ENCODE results near the gene BCAS3.
"Not testable (repeated sequence)": the region's sequence is repeated elsewhere in the genome, so short reads cannot be mapped to it uniquely, and the experiment has no call there.

The BCAS3 gene

DNA sequence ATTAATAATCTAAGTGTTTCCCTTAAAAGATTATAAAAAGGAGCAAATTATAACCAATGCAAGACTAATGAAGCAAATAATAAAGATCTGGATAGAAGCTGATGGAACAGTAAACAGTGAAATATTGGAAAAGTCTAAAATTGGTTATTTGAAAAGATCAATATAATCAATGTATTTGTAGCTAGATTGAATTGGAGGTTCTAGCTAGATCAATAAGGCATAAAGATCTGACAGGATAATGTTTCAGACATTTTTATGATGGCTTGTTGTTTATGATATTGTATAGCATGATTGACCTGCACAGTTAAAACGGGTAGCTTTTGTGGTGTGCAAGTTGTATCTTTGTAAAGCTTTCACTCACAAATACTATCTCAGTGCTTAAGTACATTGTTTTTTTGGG lies 245.3 kb downstream of the BCAS3 start:
- Histone ChIP-seq H3K9me3 (ENCODE audit: control insufficient read depth, low read length) (no peaks in the 10 kb centered on the region), H3K4me1 (ENCODE audit: control insufficient read depth, insufficient read depth, low read length) (no peaks in the 10 kb centered on the region), H3K4me3 (ENCODE audit: low read length) (no peak overlapping the region)

DNA sequence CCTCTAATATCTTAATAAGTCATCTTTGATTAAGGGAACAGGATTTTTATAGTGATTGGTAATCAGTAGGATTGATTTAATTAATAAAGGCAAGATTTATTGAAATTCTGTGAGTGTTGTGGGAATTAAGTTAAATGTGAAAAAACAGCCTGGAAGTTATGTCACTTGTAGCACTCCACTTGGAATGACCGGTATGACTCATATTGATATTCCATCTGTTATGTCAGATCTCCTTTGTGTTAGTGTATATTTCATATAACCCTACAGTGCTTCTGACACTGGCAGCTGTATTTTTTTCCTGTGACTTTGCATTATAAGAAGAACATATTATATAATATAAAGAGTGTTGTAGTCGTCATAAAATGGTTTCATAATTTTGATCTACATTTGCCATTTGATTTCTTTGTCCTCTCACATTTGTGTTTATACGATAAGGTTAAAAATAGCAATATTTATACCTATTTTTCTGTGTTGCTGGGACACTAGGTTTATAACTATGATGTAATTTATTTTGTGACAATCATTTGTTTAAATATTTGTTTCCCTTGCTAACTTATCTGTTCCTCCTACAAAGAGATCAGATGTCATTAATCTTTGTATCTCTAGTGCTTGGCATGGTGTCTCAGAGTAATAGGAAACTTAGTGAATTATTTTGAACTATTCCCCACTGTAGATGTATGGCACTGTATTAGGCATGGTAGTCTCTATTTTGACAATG lies 249.0 kb downstream of the BCAS3 start:
- H3K4me3 ChIP-seq (ENCODE audit: low read length), result no peak overlapping the region
- no peaks in the 10 kb centered on the region for H3K27me3 ChIP-seq (ENCODE audit: control insufficient read depth, insufficient read depth, low read length)
- H3K9ac ChIP-seq (ENCODE audit: low read length), result no peak overlapping the region
- H3K9me3 ChIP-seq (ENCODE audit: control insufficient read depth, low read length), result no peaks in the 10 kb centered on the region
- no peaks in the 10 kb centered on the region for H3K4me1 ChIP-seq (ENCODE audit: control insufficient read depth, insufficient read depth, low read length)
- H3K36me3 ChIP-seq (ENCODE audit: control insufficient read depth, insufficient read depth, low read length), result no peaks in the 10 kb centered on the region

More for the DNA sequence above, 245.3 kb downstream of the BCAS3 start:
- Histone ChIP-seq H3K9ac (ENCODE audit: low read length) (no peak overlapping the region), H3K36me3 (ENCODE audit: control insufficient read depth, insufficient read depth, low read length) (no peaks in the 10 kb centered on the region), H3K27me3 (ENCODE audit: control insufficient read depth, insufficient read depth, low read length) (no peaks in the 10 kb centered on the region)

DNA sequence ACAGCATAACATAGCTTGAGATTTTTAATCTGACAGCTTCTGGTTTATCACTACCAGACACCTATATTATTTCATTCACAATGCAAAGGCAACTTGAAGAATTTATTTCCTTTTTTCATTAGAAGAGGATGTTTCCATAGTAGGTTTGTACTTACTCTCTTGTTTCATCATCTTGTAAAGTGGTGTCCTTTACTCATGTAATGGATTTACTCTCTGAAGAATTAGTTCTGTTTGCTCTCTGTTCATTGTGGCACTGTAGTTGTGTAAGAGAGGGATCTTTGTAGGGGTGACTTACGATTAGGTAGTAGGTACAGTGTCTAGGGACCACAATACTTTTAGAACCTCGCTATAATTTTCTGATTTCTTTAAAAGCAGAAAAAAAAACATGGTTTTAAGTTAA lies 256.1 kb downstream of the BCAS3 start:
- H3K9me3 ChIP-seq (ENCODE audit: control insufficient read depth, low read length), result no peaks in the 10 kb centered on the region
- H3K9ac ChIP-seq (ENCODE audit: low read length), result no peak overlapping the region
- no peak overlapping the region for H3K4me3 ChIP-seq (ENCODE audit: low read length)
- H3K36me3 ChIP-seq (ENCODE audit: control insufficient read depth, insufficient read depth, low read length), result no peaks in the 10 kb centered on the region
- no peaks in the 10 kb centered on the region for H3K4me1 ChIP-seq (ENCODE audit: control insufficient read depth, insufficient read depth, low read length)
- no peaks in the 10 kb centered on the region for H3K27me3 ChIP-seq (ENCODE audit: control insufficient read depth, insufficient read depth, low read length)

DNA sequence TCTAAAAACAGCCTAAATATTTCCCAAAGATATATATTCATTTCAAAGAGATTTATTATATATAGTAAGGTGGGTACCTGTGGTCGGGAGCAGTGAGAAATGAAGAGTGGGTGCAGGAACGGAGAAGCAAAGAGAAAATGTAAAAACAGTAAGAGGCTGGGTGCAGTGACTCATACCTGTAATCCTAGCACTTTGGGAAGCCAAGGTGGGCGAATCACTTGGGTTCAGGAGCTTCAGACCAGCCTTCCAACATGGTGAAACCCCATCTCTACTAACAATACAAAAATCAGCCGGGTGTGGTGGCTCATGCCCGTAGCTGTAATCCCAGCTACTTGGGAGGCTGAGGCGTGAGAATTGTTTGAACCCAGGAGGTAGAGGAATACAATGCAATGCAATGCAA lies 257.1 kb downstream of the BCAS3 start:
- Histone ChIP-seq H3K36me3 (ENCODE audit: control insufficient read depth, insufficient read depth, low read length) (no peaks in the 10 kb centered on the region), H3K4me1 (ENCODE audit: control insufficient read depth, insufficient read depth, low read length) (no peaks in the 10 kb centered on the region), H3K4me3 (ENCODE audit: low read length) (no peak overlapping the region), H3K9ac (ENCODE audit: low read length) (no peak overlapping the region), H3K27me3 (ENCODE audit: control insufficient read depth, insufficient read depth, low read length) (no peaks in the 10 kb centered on the region), H3K9me3 (ENCODE audit: control insufficient read depth, low read length) (no peaks in the 10 kb centered on the region)

DNA sequence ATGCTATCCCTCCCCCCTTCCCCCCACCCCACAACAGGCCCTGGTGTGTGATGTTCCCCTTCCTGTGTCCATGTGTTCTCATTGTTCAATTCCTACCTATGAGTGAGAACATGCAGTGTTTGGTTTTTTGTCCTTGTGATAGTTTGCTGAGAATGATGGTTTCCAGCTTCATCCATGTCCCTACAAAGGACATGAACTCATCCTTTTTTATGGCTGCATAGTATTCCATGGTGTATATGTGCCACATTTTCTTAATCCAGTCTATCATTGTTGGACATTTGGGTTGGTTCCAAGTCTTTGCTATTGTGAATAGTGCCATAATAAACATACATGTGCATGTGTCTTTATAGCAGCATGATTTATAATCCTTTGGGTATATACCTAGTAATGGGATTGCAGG lies 258.3 kb downstream of the BCAS3 start:
- not testable (repeated sequence) for H3K9ac ChIP-seq (ENCODE audit: low read length)

DNA sequence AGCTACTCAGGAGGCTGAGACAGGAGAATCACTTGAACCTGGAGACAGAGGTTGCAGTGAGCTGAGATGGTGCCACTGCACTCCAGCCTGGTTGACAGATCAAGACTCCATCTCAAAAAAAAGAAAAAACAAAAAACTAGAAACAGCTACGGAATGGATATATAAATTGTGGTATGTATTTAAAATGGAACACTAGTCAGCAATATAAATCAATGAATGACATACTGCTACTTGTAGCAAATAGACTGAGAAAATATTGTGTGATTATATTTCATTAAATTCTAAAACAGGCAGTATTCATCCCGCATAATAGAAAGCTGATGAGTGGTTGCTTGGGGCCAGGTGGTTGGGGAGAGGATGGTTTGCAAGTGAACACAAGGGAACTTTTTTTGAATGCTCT lies 261.7 kb downstream of the BCAS3 start:
- Histone ChIP-seq H3K9me3 (ENCODE audit: control insufficient read depth, low read length) (no peaks in the 10 kb centered on the region), H3K36me3 (ENCODE audit: control insufficient read depth, insufficient read depth, low read length) (no peaks in the 10 kb centered on the region), H3K4me1 (ENCODE audit: control insufficient read depth, insufficient read depth, low read length) (peaks cover 5% of the 10 kb centered on the region), H3K27me3 (ENCODE audit: control insufficient read depth, insufficient read depth, low read length) (no peaks in the 10 kb centered on the region), H3K9ac (ENCODE audit: low read length) (no peak overlapping the region), H3K4me3 (ENCODE audit: low read length) (no peak overlapping the region)

More for the DNA sequence above, 258.3 kb downstream of the BCAS3 start:
- H3K4me1 ChIP-seq (ENCODE audit: control insufficient read depth, insufficient read depth, low read length); H3K9me3 ChIP-seq (ENCODE audit: control insufficient read depth, low read length); H3K27me3 ChIP-seq (ENCODE audit: control insufficient read depth, insufficient read depth, low read length); H3K4me3 ChIP-seq (ENCODE audit: low read length); H3K36me3 ChIP-seq (ENCODE audit: control insufficient read depth, insufficient read depth, low read length): not testable (repeated sequence)

DNA sequence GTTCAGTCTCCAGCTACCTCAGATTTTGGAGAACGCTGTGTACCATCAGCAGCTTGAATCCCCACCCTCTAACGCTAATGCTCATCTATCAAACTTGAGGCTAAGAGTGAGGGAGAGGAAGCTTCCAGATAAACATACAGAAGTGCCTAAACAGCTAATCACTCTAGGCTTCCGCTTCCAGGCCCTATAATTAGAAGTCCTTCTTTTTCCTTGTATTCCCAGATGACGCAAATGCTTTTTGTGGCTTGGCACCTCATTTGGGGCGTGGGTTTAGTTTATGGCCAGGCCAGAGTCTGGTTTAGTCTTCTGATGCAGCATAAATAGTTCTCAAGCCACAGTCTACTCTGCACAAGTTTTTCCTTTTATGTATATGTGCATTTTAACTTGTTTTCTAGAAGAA lies 263.4 kb downstream of the BCAS3 start:
- peaks cover 5% of the 10 kb centered on the region for H3K4me1 ChIP-seq (ENCODE audit: control insufficient read depth, insufficient read depth, low read length)
- no peaks in the 10 kb centered on the region for H3K9me3 ChIP-seq (ENCODE audit: control insufficient read depth, low read length)
- no peaks in the 10 kb centered on the region for H3K27me3 ChIP-seq (ENCODE audit: control insufficient read depth, insufficient read depth, low read length)
- H3K9ac ChIP-seq (ENCODE audit: low read length), result no peak overlapping the region
- no peaks in the 10 kb centered on the region for H3K36me3 ChIP-seq (ENCODE audit: control insufficient read depth, insufficient read depth, low read length)
- no peak overlapping the region for H3K4me3 ChIP-seq (ENCODE audit: low read length)

DNA sequence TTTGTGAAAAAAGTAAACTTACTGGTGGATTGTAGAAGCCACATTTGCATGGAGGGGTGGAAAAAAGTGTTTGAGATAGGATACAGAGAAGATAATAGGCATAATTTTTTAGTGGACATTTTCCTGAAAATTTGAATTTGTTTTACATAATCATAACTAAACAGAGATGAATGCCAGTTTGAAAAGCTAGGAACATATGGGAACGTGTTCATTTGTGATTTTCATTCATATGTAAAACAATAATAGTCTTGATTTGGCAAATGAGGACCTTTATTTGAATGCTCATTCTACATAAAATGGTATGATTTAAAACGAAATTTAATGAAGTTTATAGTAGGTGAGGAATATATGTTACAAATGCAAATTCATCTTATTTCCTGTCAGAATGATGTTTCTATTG lies 263.9 kb downstream of the BCAS3 start:
- Histone ChIP-seq H3K4me3 (ENCODE audit: low read length) (no peak overlapping the region), H3K9ac (ENCODE audit: low read length) (no peak overlapping the region)

DNA sequence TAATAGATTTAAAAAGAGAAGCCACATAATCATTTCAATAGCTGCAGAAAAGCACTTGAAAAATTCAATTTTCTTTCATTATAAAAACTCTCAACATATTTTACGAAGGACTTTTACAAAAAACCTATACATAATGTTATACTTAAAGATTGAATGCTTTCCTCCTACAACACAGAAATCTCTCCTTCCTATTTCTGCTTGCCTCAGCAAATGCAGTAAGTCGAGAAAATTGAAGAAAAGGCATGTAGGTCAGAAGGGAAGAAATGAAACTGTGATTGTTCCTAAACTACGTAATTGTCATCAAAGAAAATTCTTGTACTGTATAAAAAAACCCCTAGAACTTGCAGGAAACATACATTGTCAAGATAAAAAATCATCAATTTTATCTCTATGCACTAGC lies 267.1 kb downstream of the BCAS3 start:
- H3K27me3 ChIP-seq (ENCODE audit: control insufficient read depth, insufficient read depth, low read length), result no peaks in the 10 kb centered on the region
- H3K4me3 ChIP-seq (ENCODE audit: low read length), result no peak overlapping the region
- H3K36me3 ChIP-seq (ENCODE audit: control insufficient read depth, insufficient read depth, low read length), result no peaks in the 10 kb centered on the region
- H3K9ac ChIP-seq (ENCODE audit: low read length), result no peak overlapping the region
- H3K9me3 ChIP-seq (ENCODE audit: control insufficient read depth, low read length), result no peaks in the 10 kb centered on the region
- peaks cover 5% of the 10 kb centered on the region for H3K4me1 ChIP-seq (ENCODE audit: control insufficient read depth, insufficient read depth, low read length)

More for the DNA sequence above, 263.9 kb downstream of the BCAS3 start:
- Histone ChIP-seq H3K36me3 (ENCODE audit: control insufficient read depth, insufficient read depth, low read length) (no peaks in the 10 kb centered on the region), H3K27me3 (ENCODE audit: control insufficient read depth, insufficient read depth, low read length) (no peaks in the 10 kb centered on the region), H3K4me1 (ENCODE audit: control insufficient read depth, insufficient read depth, low read length) (peaks cover 5% of the 10 kb centered on the region), H3K9me3 (ENCODE audit: control insufficient read depth, low read length) (no peaks in the 10 kb centered on the region)

DNA sequence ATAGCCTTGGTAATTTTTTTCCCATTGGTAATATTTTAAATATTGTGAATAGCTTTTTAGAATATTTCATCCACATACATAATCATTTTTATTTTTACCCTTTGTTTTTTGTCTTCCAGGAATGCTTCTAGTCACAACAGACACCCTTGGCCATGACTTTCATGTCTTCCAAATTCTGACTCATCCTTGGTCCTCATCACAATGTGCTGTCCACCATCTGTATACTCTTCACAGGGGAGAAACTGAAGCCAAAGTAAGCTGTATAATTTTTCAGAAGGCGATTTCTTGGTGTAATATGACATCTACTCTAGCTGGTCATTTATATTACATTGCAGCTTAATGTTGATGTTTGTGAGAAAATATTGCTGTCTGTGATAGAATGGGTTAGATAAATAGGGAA lies 269.4 kb downstream of the BCAS3 start:
- Histone ChIP-seq H3K4me3 (ENCODE audit: low read length) (no peak overlapping the region), H3K4me1 (ENCODE audit: control insufficient read depth, insufficient read depth, low read length) (no peaks in the 10 kb centered on the region), H3K36me3 (ENCODE audit: control insufficient read depth, insufficient read depth, low read length) (no peaks in the 10 kb centered on the region), H3K9me3 (ENCODE audit: control insufficient read depth, low read length) (no peaks in the 10 kb centered on the region), H3K9ac (ENCODE audit: low read length) (no peak overlapping the region), H3K27me3 (ENCODE audit: control insufficient read depth, insufficient read depth, low read length) (no peaks in the 10 kb centered on the region)

DNA sequence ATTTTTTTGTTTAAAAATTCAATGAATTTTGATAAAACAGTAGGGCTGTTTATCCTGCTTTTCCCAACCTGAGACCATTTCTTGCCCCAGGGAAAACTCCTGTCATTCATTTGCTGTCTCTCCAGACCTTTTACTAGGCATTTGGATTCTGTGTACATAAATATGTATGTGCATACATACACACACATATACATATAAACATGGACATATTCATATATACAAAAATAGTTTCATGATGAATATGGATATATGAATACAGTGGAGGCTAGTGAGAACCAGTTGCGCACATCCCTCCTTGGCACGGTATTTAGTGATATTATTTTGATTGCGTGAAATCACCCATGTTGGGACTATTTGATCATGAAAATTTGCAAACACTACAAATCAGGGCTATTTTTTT lies 269.9 kb downstream of the BCAS3 start:
- no peaks in the 10 kb centered on the region for H3K4me1 ChIP-seq (ENCODE audit: control insufficient read depth, insufficient read depth, low read length)
- H3K4me3 ChIP-seq (ENCODE audit: low read length), result no peak overlapping the region

DNA sequence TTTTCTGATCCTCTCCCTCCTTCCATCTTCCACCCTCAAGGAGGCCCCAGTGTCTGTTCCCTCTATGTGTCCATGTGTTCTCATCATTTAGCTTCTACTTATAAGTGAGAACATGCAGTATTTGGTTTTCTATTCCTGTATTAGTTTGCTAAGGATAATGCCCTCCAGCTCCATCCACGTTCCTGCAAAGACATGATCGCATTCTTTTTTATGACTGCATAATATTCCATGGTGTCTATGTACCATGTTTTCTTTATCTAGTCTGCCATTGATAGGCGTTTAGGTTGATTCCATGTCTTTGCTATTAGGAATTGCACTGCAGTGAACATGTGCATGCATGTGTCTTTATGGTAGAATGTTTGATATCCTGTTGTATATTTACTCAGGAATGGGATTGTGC lies 275.1 kb downstream of the BCAS3 start:
- Histone ChIP-seq H3K9ac (ENCODE audit: low read length) (no peak overlapping the region), H3K36me3 (ENCODE audit: control insufficient read depth, insufficient read depth, low read length) (no peaks in the 10 kb centered on the region), H3K27me3 (ENCODE audit: control insufficient read depth, insufficient read depth, low read length) (no peaks in the 10 kb centered on the region), H3K4me1 (ENCODE audit: control insufficient read depth, insufficient read depth, low read length) (no peaks in the 10 kb centered on the region), H3K4me3 (ENCODE audit: low read length) (no peak overlapping the region), H3K9me3 (ENCODE audit: control insufficient read depth, low read length) (no peaks in the 10 kb centered on the region)

More for the DNA sequence above, 269.9 kb downstream of the BCAS3 start:
- no peaks in the 10 kb centered on the region for H3K36me3 ChIP-seq (ENCODE audit: control insufficient read depth, insufficient read depth, low read length)
- no peaks in the 10 kb centered on the region for H3K27me3 ChIP-seq (ENCODE audit: control insufficient read depth, insufficient read depth, low read length)
- no peaks in the 10 kb centered on the region for H3K9me3 ChIP-seq (ENCODE audit: control insufficient read depth, low read length)
- no peak overlapping the region for H3K9ac ChIP-seq (ENCODE audit: low read length)

DNA sequence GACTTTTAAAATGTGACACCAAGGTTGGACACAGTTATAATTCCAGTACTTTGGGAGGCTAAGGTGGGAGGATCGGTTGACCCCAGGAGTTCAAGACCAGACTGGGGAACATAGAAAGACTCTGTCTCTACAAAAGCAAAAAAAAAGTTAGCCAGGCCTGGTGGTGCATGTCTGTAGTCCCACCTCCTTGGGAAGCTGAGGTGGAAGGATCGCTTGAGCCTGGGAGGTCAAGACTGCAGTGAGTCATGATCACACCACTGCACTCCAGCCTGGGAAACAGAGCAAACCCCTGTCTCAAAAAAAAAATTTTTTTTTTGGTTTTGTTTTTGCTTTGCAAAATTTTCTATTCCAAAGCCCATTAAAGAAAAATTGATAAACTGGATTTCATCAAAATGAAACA lies 281.4 kb downstream of the BCAS3 start:
- Histone ChIP-seq H3K36me3 (ENCODE audit: control insufficient read depth, insufficient read depth, low read length) (no peaks in the 10 kb centered on the region), H3K27me3 (ENCODE audit: control insufficient read depth, insufficient read depth, low read length) (no peaks in the 10 kb centered on the region), H3K9me3 (ENCODE audit: control insufficient read depth, low read length) (no peaks in the 10 kb centered on the region), H3K4me3 (ENCODE audit: low read length) (no peak overlapping the region), H3K9ac (ENCODE audit: low read length) (no peak overlapping the region), H3K4me1 (ENCODE audit: control insufficient read depth, insufficient read depth, low read length) (no peaks in the 10 kb centered on the region)
